Pons (tissue), 1 donor: Measurements from ENCODE around the gene ADI1.
"Not testable (repeated sequence)": the region's sequence is repeated elsewhere in the genome, so short reads cannot be mapped to it uniquely, and the experiment has no call there.

Experiments used
- DNase-seq: peaks from one replicate; pipeline ENCODE4 v3.0.0-alpha.2; 2016; ENCODE audit warnings: low spot score

The ADI1 gene

DNA sequence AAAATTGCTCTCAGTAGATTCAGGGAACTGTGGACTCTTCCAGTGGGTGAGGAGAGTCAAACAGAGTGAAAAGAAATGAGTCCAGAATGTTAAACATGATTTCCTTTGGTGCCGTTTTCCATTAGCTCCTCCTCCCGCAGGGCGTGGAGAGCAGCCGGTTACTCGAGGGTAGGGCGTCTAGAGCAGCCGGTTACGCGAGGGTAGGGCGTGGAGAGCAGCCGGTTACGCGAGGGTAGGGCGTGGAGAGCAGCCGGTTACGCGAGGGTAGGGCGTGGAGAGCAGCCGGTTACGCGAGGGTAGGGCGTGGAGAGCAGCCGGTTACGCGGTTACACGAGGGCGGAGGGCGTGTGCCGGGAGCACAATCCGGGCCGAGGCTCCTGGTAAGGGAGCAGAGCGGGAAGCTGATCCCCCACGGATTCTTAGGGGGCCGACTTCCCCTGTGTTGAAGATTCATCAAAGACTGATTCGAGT is 70.9 kb downstream of the ADI1 start:
- not testable (repeated sequence) for DNase-seq

DNA sequence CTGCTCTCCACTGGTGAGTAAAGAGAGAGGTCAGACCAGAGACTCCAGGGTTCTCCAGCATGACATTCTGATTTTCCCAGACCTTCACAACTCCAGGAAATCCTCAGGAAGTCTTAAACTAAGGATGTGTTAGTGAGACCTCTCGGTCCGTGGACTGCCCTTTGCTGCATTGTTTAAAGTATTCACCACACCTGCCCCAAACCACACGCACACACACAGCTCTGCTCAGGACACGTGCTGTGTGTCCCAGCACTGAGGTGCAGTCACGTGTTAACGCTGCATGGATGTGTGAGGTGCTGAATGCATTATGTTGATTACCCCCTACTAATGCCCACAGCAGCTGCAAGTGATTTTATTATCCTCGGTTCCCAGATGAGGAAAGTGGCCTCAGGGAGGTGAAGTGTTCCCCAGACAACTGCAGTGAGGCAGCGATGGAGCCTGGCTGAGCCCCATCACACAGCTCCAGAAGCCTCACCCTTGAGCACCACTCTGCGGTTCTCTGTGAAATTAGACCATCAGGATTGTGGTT is 71.5 kb downstream of the ADI1 start:
- no peak for DNase-seq
